Measurements from ENCODE around the gene ERO1B.
"Not testable (repeated sequence)": the region's sequence is repeated elsewhere in the genome, so short reads cannot be mapped to it uniquely, and the experiment has no call there.

The ERO1B gene

DNA sequence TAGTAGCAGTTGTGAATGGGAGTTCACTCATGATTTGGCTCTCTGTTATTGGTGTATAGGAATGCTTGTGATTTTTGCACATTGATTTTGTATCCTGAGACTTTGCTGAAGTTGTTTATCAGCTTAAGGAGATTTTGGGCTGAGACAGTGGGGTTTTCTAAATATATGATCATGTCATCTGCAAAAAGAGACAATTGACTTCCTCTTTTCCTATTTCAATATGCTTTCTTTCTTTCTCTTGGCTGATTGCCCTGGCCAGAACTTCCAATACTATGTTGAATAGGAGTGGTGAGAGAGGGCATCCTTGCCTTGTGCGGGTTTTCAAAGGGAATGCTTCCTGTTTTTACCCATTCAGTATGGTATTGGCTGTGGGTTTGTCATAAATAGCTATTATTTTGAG lies 93.7 kb downstream of the ERO1B start:
- not testable (repeated sequence) for DNase-seq (ENCODE audit: low read depth in 2 of 2)

DNA sequence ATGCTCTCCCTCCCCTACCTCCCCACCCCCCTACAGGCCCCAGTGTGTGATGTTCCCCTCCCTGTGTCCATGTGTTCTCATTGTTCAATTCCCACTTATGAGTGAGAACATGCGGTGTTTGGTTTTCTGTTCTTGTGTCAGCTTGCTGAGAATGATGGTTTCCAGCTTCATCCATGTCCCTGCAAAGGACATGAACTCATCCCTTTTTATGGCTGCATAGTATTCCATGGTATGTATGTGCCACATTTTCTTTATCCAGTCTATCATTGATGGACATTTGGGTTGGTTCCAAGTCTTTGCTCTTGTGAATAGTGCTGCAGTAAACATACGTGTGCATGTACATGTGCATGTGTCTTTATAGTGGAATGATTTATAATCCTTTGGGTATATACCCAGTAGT lies 95.3 kb downstream of the ERO1B start:
- DNase-seq (ENCODE audit: low read depth in 2 of 2) = not testable (repeated sequence)

DNA sequence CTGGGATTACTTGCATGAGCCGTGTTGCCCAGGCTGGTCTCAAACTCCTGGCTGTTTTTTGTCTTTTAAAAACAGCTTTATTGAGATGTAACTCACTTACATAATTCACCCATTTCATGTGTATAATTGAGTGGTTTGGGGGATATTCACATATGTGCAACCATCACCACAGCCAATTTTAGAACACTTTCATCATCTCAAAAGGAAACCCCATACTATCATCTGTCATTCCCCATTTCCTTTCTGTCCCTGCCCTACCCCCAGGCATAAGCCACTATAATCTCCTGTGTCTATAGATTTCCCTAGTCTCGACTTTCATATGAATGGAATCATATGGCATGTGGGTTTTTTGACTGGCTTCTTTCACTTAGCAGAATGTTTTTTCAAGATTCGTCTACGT lies 96.1 kb downstream of the ERO1B start:
- DNase-seq (ENCODE audit: low read depth in 2 of 2) = no peak

DNA sequence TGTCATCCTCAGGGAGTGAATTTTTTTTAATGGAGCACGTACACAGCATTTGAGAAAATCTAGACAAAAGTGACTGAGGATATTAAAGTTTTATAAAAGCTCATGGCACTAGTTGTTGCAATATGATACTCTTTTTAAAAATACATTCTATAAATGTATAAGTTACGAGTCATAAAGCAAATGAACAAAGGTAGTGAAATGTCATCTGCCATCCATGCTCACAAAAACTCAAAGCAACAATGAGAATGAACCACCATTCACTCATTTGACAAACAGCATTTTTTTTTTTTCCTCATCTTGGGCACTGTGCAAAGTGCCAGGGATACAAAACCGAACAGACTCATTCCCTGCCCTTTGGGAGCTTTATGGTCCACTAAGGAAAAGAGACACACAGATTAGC lies 100.7 kb downstream of the ERO1B start:
- DNase-seq (ENCODE audit: low read depth in 2 of 2) = no peak

DNA sequence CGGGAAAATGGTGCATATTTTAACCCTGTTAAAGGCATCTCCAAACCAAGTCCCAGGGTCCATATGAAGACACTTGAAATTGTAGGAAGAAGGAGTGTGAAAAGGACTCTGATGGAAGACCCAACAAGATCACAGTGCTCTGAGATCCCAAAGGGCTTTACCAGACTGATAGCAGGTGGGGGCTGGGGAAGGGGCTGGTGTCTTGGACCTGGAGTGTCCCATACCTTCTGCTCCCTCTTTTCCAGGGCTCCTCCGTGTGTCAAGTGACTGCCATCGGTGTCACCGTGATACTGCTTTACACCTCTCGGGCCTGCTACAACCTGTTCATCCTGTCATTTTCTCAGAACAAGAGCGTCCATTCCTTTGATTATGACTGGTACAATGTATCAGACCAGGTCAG lies 102.1 kb downstream of the ERO1B start:
- DNase-seq (ENCODE audit: low read depth in 2 of 2) = no peak

DNA sequence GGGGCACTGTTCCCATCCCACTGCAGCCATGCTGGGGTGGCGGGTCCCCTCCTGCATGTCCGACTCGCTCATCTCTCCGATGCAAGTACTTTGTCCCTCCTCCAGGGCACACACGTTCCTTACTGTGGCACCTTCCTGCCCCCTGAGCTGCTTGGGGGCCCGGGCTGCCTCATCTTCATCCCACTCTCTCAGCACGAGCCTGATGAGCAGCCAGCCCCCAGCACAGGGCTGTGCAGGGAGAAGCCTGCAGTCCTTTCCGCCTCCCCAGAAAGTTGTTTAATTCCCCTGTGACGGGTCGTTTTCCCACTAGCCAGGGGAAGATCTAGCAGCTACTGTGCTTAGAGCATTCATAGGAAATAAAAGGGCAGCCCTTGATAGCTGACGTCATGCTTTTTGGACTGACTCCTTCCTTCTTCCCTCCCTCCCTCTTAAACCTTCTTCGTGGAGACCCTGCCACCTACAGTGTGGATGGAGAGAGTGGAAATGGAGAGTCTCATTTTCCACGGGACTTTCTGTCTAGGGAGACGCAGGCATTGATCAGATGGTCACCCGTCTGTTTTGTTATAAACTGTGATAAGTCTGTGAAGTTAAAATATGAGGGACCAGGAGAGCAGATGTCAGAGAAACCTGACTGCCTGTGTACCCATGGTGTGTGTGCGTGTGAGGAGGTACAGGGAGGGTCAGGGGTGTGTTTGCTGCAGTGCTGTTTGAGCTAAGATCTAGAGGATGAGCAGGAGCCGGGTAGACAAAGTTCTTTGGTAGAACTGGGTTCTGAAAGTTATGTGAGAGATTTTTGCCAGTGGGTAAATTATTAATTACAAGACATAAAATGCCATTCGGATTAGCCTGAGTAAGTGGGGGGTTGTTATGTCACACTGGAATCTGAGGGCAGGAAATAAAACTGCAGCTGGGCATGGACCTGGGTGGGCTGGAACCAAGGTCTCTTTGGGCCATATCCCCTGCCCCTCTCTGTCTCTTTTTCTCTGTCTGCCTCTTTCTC lies 105.1 kb downstream of the ERO1B start:
- DNase-seq (ENCODE audit: low read depth in 2 of 2) = no peak

DNA sequence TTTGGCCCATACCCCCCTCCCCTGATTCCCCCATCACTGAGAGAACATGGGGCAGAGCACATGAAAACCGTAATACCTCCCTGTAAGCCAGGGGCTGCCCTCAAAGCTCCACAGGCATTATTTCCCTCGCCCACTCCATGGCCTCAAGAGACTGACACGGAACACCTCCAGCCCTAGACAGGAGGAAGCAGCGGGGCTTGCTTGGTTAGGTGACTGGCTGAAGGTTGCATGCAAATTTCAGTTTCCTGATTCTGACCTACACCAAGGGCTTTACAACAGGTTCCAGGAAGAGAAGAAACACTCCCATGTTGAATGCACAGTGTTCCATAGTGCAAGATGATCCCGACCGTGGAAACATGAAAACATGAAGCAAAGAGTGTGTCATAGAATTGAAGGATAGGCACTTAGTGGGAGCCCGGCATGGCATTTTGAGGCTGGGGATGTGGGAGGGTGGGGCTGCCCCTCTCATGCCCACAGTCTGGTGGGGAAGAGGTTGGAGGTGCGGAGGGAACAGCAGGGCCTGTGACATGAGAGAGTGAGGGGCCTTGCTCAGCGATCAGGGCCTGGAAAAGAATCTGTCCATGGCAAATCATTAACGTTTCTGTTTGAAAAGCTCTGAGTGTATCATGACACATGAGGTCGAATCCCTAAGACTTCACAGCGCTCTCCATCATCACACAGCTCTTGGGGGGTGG lies 106.0 kb downstream of the ERO1B start:
- no peak for DNase-seq (ENCODE audit: low read depth in 2 of 2)

DNA sequence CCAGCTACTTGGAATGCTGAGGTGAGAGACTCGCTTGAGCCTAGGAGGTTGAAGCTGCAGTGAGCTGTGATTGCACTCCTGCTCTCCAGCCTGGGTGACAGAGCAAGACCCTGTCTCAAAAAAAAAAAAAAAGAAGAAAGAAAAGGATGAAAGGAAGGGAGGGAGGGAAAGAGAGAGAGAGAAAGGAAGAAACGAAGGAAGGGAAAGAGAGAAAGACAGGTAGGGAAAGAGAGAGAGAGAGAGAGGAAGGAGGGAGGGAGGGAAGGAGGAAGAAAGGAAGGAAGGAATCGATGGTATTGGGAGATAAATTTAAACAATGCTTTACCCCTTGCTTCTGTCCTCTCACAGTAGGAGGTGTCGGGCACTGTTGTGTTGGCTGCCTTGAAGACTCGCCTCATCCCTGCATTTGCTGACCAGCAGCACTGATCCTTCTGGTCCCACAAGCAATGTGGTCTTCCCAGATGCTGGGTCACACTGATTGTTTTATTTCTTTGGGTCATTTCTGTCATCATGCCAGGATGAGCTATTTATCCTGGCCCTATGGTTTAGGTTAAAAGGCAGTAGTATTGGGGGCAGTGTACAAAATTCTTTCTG lies 108.5 kb downstream of the ERO1B start:
- no peak for DNase-seq (ENCODE audit: low read depth in 2 of 2)

DNA sequence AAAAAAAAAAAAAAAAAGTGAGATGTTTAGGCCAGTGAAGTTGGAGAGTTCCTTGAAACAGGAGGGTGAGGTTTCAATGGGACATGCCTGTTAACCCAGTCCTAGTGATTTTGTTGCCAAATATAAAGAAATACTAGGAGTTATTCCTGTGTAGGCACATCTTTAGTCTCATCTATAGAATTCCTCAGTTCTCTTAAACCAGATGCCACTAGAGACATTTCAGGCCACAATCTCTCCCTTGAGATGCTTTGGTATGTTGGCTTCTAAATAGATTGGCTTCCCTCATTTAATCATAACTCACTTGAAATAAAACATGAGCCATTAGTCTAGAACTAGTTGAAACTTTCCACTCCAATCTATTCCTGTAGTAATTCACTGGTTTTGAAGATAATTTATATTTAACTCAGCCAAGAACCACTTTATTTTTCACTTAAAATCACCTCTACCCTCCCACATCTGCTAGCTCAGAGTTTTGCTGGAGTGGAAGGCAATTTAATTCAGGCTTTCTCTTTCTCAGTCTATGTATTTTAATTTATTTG lies 109.6 kb downstream of the ERO1B start:
- DNase-seq (ENCODE audit: low read depth in 2 of 2) = no peak

DNA sequence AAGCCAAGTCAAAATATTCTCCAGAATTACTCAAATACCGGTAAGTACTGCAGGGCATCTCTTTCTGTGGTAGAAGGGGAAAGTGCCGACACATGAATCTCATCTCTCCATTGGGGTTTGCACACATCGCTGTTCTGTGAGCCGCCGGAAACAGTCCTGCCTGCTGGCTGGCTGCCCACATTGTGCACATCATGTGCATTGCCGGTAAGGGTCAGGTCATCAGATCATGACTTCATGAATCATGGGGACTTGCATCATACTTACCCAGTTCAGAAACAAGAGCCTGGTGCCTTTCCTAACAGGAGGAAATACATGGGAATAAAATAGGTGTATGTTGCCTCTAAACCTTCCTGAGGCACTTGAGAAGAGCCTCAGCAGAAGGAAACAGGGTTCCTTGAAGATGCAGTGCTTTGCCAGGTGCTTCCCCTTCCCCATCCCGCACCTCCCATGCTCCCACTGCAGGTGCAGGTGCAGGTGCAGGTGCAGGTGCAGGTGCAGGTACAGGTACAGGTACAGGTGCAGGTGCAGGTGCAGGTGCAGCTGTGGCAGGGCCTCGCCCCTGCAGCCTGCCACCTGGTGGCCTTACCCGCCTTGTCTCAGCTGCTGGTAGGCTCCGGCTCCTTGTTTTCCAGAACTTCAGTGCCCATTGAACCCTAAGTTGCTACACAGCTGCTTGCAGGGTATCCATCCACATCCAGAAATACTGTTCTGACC lies 112.9 kb downstream of the ERO1B start:
- no peak for DNase-seq (ENCODE audit: low read depth in 2 of 2)

DNA sequence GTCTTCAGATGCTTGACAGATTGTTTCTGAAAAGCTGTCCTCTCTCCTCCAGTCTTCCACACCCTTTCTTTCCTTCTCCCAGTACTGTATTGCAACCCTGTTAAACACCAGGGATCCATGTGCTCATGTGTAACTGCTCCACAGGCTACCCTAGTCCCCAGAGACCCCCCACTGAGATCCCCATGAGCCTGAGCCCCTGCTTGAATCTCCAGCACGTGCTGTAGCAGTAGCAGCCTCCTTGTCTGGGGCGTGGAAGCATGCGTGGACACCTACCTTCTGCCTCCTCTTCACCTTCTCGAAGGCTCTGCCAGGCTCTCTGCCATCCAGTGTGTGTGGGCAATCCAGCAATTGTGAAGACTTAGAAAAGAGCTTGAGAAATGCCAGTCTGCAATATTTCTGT lies 114.2 kb downstream of the ERO1B start:
- DNase-seq (ENCODE audit: low read depth in 2 of 2) = no peak

DNA sequence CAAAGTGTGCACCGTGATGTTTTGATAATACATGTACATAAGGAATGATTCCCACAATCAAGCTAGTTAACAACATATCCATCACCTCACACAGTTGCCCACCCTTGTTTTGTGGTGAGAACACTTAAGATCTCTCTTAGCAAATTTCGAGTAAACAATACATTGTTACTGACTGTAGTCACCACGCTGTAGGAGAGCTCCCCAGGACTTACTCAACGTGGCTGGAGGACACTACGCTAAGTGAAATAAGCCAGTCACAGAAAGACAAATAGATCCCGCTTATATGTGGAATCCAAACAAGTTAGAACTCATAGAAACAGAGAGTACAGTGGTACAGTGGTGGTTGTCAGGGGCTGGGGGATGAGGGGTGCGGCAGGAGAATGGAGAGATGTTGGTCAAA lies 114.6 kb downstream of the ERO1B start:
- DNase-seq (ENCODE audit: low read depth in 2 of 2) = no peak

DNA sequence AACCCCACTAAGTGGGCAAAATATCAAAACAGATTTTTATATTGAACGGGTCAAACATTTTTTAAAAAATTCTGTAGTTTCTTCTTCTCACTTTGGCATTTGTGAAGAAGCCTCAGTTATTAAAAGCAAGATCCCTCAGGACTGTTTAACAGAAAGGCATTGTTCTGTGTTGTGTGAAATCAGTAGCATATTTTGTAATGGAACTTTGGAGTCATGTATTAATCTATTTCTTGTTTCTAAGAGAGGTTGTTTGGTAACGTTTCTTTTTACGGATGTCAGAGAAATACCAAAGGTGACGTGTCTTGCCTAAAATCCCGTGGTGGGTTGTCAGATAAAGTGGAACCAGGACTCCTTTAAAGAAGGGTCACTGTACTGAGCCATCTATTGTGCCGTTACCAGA lies 115.7 kb downstream of the ERO1B start:
- DNase-seq (ENCODE audit: low read depth in 2 of 2) = no peak
